Activated T-cell treated with anti-CD3 and anti-CD28 coated beads, Interleukin-2, amount 50 U/mL, for 1 hour (primary cell): ENCODE measurements around the gene XRCC2.

Experiments
- DNase-seq: peaks from one replicate; pipeline ENCODE4 v3.0.0-alpha.2; 2020

The XRCC2 gene

DNA sequence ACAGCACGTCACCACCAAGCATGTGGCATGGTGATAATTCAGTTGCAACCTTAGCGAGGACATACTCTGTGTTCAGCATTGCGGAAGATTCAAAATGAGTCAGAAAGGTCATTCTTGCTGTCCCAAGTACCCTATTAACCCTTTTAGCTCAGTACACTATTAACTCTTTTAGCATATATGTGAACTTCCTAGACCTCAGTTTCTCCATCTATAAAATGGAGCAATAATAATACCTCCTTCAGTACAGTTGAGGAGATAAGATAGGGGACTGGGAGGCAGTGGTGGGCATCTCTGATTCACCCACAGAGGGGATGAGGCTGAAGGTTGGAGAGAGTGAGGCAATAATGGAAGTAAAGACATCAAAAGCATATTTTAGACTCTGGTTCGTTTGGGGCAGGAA, 67.3 kb downstream of the XRCC2 start:
- DNase-seq = no peak

DNA sequence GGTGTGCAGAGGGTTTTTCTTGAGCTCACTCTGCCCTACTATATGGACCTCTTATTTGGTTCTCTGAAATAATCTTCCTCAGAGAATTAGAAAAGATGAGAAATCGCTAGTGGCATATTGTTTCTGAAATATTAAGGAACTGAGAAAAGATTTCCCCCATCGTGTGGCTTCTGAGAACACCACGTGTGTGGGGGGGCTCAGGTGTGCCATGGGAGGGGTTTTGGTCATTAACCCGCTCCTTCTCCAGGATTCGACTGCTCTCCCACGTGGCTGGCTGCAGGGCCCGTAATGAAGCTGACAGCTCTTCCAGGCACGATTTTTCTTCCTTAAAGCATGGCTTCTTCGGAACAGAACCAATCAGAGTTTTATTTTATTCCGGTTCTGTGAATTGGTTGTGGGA, 67.7 kb downstream of the XRCC2 start:
- no peak for DNase-seq

DNA sequence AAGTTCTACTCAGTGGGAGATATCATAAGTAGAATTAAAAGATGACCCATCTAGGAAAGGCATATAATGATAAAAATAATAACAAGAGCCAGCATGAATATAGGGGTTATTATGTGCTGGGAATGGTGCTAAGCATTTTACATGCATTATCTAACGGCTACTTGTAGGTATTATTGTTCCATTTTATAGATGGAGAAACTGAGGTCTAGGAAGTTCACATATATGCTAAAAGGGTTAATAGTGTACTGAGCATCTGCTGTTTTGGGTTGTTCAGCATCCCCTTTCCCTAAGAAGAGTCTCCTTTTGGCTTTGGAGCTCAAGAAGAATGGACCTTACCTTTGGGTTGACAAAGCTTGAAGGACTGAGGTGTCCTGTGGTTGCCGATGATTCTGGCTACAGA, 68.9 kb downstream of the XRCC2 start:
- no peak for DNase-seq

DNA sequence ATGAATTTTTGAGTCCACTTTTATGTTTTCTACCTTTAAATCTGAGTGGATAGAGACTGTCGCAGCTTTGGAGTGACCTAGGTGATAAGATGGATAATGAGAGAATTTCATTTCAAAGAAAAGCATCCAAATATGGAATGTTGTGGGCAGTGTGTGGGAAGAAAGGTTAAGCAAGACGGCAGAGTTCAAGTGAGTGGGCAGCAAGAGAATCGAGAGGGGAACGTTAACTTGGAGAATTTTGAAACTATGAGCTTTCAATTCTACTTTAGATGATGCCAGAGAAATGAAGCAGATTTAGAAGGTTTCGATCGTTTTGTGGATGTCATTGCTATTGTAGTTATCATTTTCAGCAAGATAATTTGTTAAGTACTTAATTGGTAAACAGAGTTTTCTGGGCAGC, 73.0 kb downstream of the XRCC2 start:
- DNase-seq = no peak

DNA sequence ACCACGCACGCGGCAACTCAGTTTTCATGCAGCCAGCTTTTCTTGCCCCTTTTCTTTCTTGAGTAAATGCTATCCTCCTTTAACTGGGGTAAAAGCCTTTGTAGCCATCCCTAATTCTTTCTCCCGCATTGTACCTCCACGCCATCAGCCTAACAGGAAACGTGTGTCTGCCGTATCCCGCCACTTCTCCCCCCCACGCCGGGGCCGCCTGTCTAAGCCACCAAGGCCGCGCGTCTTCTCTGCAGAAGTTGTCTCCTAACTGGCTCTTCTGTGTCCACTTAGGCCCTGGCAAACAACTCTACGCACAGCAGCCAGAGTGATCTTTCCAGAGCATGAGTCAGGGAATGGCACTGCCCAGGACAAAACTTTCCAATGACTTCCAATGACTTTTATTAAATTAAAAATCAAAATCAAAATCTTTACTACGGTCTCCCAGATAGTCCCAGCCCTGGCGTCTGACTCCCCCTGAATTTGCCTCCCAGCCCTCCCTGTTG, 74.6 kb downstream of the XRCC2 start:
- DNase-seq = no peak

DNA sequence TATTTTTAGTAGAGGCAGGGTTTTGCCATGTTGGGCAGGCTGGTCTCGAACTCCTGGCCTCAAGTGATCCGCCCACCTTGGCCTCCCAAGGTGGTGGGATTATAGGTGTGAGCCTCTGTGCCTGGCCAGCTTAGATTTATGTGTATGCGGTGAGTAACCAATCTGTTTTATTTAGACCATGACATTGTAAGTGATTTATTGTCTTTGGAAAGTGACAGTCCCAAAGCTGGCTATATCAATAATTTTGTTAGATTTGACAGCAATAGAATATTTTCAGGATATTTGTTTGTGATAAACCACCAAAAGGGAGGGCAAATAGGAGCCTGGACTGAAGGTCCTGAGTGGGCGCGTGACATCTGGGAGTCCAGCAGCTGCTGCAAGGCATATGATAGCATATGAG, 75.7 kb downstream of the XRCC2 start:
- no peak for DNase-seq

DNA sequence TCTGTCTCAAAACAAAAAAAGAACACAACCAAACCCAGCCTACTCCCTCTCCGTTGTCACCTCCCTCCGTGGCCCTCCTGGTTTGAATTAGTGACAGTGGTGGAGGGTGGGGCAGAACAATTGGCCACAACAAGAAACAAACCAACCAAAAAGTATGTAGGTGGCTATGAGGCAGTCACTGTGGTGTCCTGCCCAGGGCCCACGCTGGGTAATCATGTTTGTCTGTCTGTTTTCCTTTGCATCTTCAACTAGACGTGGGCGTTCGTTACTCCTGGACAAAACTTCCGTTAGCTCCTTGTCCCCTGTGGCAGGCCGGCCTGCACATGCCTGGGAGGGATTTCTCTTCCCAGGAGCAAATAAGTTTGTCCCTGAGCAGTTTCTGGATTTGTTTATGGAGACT, 78.4 kb downstream of the XRCC2 start:
- DNase-seq = no peak

DNA sequence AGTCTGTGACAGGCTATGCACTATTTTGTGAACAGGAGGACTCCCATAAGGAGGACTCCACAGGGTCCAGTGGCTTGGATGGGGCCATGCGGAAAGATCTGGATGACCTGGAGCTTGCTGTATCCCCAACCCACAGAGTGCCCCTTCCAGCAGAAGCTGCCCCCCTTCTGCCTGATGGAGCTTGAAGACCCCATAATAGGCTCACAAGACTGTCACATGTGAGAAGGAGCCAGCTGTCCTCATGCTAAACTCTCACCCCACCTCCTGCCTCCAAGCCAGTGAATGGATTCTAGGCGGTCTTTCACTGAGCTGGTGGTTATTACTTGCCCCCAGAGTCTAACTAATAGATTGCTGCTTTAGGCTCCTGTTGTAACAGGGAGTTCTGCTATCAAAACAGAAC, 79.1 kb downstream of the XRCC2 start:
- DNase-seq = no peak
